ENCODE results near the gene WDPCP. TPM values are rescaled to one million over a fixed set of nuclear protein-coding genes. Genes with fewer than 3 reads are reported as not detected.

The WDPCP gene
- total RNA-seq, 4 donors from 2014 or later, result 7.2 to 47.3 (median 13.0) TPM

DNA sequence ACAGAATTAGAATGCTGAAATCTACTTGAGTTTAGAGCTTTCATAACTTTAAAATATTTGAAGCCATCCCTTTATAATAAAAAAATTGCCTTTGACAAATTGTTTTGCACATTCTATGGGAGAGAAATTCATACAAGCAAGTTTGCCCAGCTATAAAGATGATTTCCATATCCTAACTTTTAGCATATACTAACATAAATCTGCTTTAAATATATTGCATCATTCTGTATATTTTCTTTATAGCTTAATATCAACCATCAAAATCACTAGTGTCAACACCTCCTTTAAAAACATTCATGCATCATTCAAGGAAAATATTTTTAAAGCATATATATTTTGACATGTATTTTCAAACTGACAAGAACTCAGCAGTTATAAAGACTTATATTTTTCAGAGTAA is 49.9 kb downstream of the WDPCP start:
- intact Hi-C loops (cut with DNase I; ENCODE audit: low total_unique reads), result no loop called here
- Histone ChIP-seq H3K36me3 (no peaks in the 10 kb centered on the region), H3K9me3 (no peaks in the 10 kb centered on the region), H3K4me3 (no peak overlapping the region), H3K27me3 (no peaks in the 10 kb centered on the region), H3K4me1 (no peaks in the 10 kb centered on the region), H3K27ac (no peak overlapping the region)
- DNase-seq (no peak), ATAC-seq (no peak)
- TF ChIP-seq, protein P1, sequence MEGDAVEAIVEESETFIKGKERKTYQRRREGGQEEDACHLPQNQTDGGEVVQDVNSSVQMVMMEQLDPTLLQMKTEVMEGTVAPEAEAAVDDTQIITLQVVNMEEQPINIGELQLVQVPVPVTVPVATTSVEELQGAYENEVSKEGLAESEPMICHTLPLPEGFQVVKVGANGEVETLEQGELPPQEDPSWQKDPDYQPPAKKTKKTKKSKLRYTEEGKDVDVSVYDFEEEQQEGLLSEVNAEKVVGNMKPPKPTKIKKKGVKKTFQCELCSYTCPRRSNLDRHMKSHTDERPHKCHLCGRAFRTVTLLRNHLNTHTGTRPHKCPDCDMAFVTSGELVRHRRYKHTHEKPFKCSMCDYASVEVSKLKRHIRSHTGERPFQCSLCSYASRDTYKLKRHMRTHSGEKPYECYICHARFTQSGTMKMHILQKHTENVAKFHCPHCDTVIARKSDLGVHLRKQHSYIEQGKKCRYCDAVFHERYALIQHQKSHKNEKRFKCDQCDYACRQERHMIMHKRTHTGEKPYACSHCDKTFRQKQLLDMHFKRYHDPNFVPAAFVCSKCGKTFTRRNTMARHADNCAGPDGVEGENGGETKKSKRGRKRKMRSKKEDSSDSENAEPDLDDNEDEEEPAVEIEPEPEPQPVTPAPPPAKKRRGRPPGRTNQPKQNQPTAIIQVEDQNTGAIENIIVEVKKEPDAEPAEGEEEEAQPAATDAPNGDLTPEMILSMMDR (IDR thresholded peaks at IDR 0.05 in 4 of 5, conservative IDR thresholded peaks at IDR 0.05 in 1 of 5), result no peak
- TF ChIP-seq POLR2A (IDR thresholded peaks at IDR 0.05), result no peak
- in situ Hi-C loops (cut with MboI; ENCODE audit: low sequenced_read_pairs in 4 of 4), result no loop called here

DNA sequence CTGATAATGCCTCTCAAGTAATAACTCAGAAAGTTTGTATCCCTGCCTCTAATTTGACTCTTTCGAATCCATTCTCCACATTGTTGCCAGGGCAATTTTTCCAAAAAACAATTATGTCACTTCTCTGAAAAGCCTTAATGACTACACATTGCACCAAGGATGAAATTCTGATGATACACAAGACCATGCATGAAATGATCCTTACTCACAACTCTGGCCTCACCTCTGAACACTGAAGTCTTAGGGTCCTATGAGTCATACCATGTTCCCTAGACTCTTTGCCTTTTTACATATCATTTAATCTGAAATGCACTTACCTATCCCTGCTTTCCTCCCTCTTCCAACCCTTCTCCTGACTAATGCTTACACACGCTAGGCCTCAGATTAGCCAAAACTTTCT is 51.0 kb downstream of the WDPCP start:
- no peaks in the 10 kb centered on the region for H3K27me3 ChIP-seq
- ATAC-seq (no peak), DNase-seq (no peak)
- no peaks in the 10 kb centered on the region for H3K4me1 ChIP-seq
- H3K4me3 ChIP-seq, result no peak overlapping the region
- no peak overlapping the region for H3K27ac ChIP-seq
- no peaks in the 10 kb centered on the region for H3K36me3 ChIP-seq
- intact Hi-C loops (cut with DNase I; ENCODE audit: low total_unique reads) (no loop called here), in situ Hi-C loops (cut with MboI; ENCODE audit: low sequenced_read_pairs in 4 of 4) (no loop called here)
- H3K9me3 ChIP-seq, result no peaks in the 10 kb centered on the region
- no peak for TF ChIP-seq POLR2A (IDR thresholded peaks at IDR 0.05)
- TF ChIP-seq, protein P1 (IDR thresholded peaks at IDR 0.05 in 4 of 5, conservative IDR thresholded peaks at IDR 0.05 in 1 of 5), result no peak

DNA sequence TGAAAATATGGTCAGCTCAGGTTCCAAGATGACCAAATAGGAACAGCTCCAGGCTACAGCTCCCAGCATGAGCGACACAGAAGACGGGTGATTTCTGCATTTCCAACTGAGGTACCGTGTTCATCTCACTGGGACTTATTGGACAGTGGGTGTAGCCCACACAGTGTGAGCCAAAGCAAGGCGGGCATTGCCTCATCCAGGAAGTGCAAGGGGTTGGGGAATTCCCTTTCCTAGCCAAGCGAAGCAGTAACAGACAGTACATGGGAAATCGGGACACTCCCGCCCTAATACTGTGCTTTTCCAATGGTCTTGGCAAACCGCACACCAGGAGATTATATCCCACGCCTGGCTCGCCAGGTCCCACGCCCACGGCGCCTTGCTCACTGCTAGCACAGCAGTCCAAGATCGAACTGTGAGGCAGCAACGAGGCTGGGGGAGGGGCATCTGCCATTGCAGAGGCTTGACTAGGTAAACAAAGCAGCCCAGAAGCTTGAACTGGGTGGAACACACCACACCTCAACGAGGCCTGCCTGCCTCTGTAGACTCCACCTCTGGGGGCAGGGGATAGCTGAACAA is 57.5 kb downstream of the WDPCP start:
- Histone ChIP-seq H3K27me3 (no peaks in the 10 kb centered on the region), H3K36me3 (no peaks in the 10 kb centered on the region), H3K4me3 (no peak overlapping the region), H3K27ac (no peak overlapping the region), H3K4me1 (no peaks in the 10 kb centered on the region), H3K9me3 (no peaks in the 10 kb centered on the region)
- TF ChIP-seq POLR2A (IDR thresholded peaks at IDR 0.05), result no peak
- TF ChIP-seq, protein P1 (IDR thresholded peaks at IDR 0.05 in 4 of 5, conservative IDR thresholded peaks at IDR 0.05 in 1 of 5), result no peak
- intact Hi-C loops (cut with DNase I; ENCODE audit: low total_unique reads), result no loop called here
- ATAC-seq (no peak), DNase-seq (no peak)
- in situ Hi-C loops (cut with MboI; ENCODE audit: low sequenced_read_pairs in 4 of 4), result no loop called here

DNA sequence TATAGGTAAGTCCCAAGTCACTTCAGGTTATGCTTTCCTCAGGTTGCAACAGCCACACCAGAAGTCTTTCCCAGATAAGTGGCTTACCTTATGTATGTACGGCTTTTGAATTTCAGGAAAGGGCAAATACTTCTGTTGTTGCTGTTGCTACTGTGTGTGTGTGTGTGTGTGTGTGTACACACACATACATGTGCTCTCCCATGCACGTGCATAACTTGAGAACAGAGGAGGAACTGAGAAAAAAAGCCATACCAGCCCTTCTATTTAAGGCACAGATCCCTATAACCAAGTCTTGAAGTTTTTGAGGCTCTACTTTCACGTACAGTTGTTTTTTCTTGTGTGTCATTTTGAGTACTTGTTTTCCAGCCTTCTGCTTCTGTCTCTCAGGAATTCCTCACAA is 62.4 kb downstream of the WDPCP start:
- TF ChIP-seq POLR2A (IDR thresholded peaks at IDR 0.05), result no peak
- TF ChIP-seq, protein P1 (IDR thresholded peaks at IDR 0.05 in 4 of 5, conservative IDR thresholded peaks at IDR 0.05 in 1 of 5), result no peak
- ATAC-seq, result no peak
- intact Hi-C loops (cut with DNase I; ENCODE audit: low total_unique reads), result no loop called here

DNA sequence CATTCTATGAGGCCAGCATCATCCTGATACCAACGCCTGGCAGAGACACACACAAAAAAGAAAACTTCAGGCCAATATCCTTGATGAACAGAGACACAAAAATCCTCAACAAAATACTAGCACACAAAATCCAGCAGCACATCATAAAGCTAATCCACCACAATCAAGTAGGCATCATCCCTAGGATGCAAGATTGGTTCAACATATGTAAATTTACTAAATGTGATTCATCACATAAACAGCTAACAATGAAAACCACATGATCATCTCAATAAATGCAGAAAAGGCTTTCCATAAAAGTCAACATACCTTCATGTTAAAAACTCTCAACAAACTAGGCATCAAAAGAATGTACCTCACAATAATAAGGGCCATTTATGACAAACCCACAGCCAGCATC is 65.3 kb downstream of the WDPCP start:
- H3K9me3 ChIP-seq, result peaks cover 0 to 11% (median 2%) of the 10 kb centered on the region in 3 donors
- H3K36me3 ChIP-seq, result no peaks in the 10 kb centered on the region
- H3K27me3 ChIP-seq, result no peaks in the 10 kb centered on the region
- in situ Hi-C loops (cut with MboI; ENCODE audit: low sequenced_read_pairs in 4 of 4), result no loop called here
- intact Hi-C loops (cut with DNase I; ENCODE audit: low total_unique reads), result no loop called here
- no peak overlapping the region for H3K27ac ChIP-seq
- no peak overlapping the region for H3K4me3 ChIP-seq
- no peaks in the 10 kb centered on the region for H3K4me1 ChIP-seq
- DNase-seq (no peak), ATAC-seq (no peak)
- no peak for TF ChIP-seq POLR2A (IDR thresholded peaks at IDR 0.05)
- TF ChIP-seq, protein P1 (IDR thresholded peaks at IDR 0.05 in 4 of 5, conservative IDR thresholded peaks at IDR 0.05 in 1 of 5), result no peak

More for the DNA sequence above, 62.4 kb downstream of the WDPCP start:
- no peaks in the 10 kb centered on the region for H3K36me3 ChIP-seq
- no peaks in the 10 kb centered on the region for H3K27me3 ChIP-seq
- H3K9me3 ChIP-seq, result peaks cover 0 to 9% (median 2%) of the 10 kb centered on the region in 3 donors
- in situ Hi-C loops (cut with MboI; ENCODE audit: low sequenced_read_pairs in 4 of 4), result no loop called here
- no peak overlapping the region for H3K4me3 ChIP-seq
- H3K4me1 ChIP-seq, result no peaks in the 10 kb centered on the region
- H3K27ac ChIP-seq, result no peak overlapping the region
- no peak for DNase-seq

Data from gastrocnemius medialis (tissue), 4 donors.